ENCODE data around the gene XPR1. TPM values are rescaled to one million over a fixed set of nuclear protein-coding genes. Genes with fewer than 3 reads are reported as not detected.

Gene XPR1
- total RNA-seq, 4 donors from 2014 or later, result 10.0 to 29.7 (median 26.2) TPM

DNA sequence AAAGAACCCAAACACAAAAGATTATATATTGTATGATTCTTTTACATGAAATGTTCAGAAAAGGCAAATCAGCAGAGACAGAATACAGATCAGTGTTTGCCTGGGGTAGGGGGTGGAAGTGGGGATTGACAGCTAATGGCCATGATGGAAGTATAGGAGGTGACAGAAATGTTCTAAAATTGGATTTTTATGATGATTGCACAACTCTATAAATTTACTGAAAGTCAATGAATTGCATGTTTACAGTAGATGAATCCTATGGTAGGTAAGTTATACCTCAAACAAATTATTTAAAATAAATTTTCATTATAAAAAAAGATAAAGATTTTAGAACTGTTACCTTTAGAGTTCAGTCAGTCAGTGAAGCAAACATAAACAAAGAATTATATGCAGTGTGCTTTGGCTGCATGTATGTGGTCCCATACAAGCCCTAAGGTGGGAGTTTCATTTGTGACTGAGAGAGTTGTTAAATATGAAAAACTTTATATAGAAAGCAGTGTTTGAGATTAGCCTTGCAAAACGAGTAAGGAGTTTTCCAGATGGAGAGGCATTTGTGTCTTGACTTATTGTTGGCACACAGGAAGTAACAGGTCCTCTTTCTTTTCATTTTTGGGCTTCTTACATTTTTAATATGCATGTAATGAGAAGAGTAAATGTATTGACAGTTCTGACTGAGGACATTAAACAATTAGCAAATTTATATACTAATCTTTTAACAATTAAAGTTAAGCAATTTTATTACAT is 165.2 kb downstream of the XPR1 start:
- intact Hi-C loops (cut with DNase I; ENCODE audit: low total_unique reads), result no loop called here

DNA sequence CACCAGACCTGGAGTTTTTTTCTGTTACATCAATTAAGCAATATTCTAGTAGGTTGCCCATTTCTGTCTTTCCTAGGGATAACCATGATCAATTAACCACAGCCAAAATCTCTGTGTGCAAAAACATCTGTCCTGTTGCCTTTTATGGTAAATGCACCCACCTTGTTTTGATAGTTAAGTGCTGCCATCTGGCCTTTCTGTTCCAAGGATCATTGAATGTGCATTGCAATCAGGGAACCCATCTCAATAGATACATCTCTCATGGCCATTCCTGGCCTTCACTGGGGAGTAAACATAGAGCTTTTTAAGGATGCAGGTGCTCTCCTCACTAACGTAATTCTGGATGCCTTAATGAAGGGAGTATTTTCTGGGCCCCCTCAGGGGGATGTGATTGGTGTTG is 169.1 kb downstream of the XPR1 start:
- no peaks in the 10 kb centered on the region for H3K4me1 ChIP-seq
- no peak for DNase-seq
- no peaks in the 10 kb centered on the region for H3K9me3 ChIP-seq
- no peaks in the 10 kb centered on the region for H3K27me3 ChIP-seq
- intact Hi-C loops (cut with DNase I; ENCODE audit: low total_unique reads), result no loop called here
- no peaks in the 10 kb centered on the region for H3K36me3 ChIP-seq
- TF ChIP-seq, protein P1, sequence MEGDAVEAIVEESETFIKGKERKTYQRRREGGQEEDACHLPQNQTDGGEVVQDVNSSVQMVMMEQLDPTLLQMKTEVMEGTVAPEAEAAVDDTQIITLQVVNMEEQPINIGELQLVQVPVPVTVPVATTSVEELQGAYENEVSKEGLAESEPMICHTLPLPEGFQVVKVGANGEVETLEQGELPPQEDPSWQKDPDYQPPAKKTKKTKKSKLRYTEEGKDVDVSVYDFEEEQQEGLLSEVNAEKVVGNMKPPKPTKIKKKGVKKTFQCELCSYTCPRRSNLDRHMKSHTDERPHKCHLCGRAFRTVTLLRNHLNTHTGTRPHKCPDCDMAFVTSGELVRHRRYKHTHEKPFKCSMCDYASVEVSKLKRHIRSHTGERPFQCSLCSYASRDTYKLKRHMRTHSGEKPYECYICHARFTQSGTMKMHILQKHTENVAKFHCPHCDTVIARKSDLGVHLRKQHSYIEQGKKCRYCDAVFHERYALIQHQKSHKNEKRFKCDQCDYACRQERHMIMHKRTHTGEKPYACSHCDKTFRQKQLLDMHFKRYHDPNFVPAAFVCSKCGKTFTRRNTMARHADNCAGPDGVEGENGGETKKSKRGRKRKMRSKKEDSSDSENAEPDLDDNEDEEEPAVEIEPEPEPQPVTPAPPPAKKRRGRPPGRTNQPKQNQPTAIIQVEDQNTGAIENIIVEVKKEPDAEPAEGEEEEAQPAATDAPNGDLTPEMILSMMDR (IDR thresholded peaks at IDR 0.05), result no peak
- no peak for TF ChIP-seq POLR2A (IDR thresholded peaks at IDR 0.05)
- H3K27ac ChIP-seq, result no peak overlapping the region
- H3K4me3 ChIP-seq, result no peak overlapping the region

More for the DNA sequence above, 165.2 kb downstream of the XPR1 start:
- no peaks in the 10 kb centered on the region for H3K9me3 ChIP-seq
- no peak overlapping the region for H3K27ac ChIP-seq
- DNase-seq, result no peak
- H3K4me1 ChIP-seq, result no peaks in the 10 kb centered on the region
- no peak overlapping the region for H3K4me3 ChIP-seq
- no peaks in the 10 kb centered on the region for H3K27me3 ChIP-seq
- H3K36me3 ChIP-seq, result no peaks in the 10 kb centered on the region
- TF ChIP-seq POLR2A (IDR thresholded peaks at IDR 0.05), result no peak
- TF ChIP-seq, protein P1 (IDR thresholded peaks at IDR 0.05), result no peak

DNA sequence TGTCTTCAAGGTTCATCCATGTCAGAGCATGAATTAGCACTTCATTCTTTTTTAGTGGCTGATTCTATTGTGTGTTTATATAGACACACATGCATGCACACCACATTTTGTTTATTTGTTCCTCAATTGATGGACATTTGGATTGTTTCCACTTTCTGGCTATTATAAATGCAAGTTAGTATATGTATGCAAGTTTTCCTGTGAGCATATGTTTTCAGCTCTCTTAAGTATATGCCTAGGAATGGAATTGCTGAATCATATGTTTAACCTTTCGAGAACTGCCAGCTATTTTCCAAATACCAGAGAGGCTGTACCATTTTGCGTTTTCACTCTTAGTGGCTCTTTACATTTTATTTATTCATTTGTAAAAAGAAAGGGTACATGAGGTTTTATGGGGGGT is 171.0 kb downstream of the XPR1 start:
- H3K36me3 ChIP-seq, result no peaks in the 10 kb centered on the region
- TF ChIP-seq, protein P1 (IDR thresholded peaks at IDR 0.05), result no peak
- TF ChIP-seq POLR2A (IDR thresholded peaks at IDR 0.05), result no peak
- intact Hi-C loops (cut with DNase I; ENCODE audit: low total_unique reads), result no loop called here

DNA sequence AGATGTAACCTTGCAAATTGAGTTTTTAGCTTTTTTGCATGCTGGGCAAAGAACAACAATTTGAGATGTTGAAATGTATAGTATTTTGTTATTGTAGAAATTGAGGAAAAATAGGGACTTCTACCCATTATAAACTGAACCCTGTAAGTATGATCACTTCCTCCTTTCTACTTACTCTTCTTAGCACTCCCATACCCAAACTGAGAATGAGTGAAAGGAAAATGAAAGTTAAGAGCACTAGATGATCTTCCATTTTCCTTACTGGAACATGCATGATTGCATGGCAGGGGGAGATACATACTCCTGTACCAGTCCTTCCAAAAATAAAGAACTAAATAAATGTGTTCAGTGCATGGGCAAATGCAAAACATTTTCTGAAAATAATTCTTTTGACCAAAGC is 173.5 kb downstream of the XPR1 start:
- H3K27me3 ChIP-seq, result no peaks in the 10 kb centered on the region
- intact Hi-C loops (cut with DNase I; ENCODE audit: low total_unique reads), result no loop called here
- H3K4me3 ChIP-seq, result no peak overlapping the region
- H3K9me3 ChIP-seq, result no peaks in the 10 kb centered on the region
- TF ChIP-seq POLR2A (IDR thresholded peaks at IDR 0.05), result no peak
- TF ChIP-seq, protein P1 (IDR thresholded peaks at IDR 0.05), result no peak
- no peaks in the 10 kb centered on the region for H3K4me1 ChIP-seq
- H3K27ac ChIP-seq, result no peak overlapping the region
- no peaks in the 10 kb centered on the region for H3K36me3 ChIP-seq
- DNase-seq, result no peak

More for the DNA sequence above, 171.0 kb downstream of the XPR1 start:
- Histone ChIP-seq H3K9me3 (no peaks in the 10 kb centered on the region), H3K27me3 (no peaks in the 10 kb centered on the region), H3K27ac (no peak overlapping the region), H3K4me1 (no peaks in the 10 kb centered on the region), H3K4me3 (no peak overlapping the region)
- no peak for DNase-seq

DNA sequence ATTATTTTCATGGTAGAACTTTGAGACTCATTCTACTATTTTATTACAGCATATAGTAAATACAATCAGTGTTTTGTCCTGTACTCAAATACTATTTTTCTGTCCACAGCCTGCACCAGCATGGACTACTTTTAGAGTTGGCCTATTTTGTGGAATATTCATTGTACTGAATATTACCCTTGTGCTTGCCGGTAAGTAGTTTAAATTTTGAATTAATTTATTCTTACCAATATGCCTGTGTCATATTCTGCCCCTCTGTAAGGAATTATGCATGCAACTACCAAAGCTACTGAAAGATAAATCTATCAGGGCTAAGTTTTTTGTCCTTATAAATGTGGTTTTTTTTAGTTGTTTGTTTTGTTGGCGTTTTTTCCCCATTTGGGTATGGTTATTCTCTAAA is 179.5 kb downstream of the XPR1 start:
- no peaks in the 10 kb centered on the region for H3K27me3 ChIP-seq
- no peaks in the 10 kb centered on the region for H3K36me3 ChIP-seq
- intact Hi-C loops (cut with DNase I; ENCODE audit: low total_unique reads), result no loop called here
- H3K4me1 ChIP-seq, result no peaks in the 10 kb centered on the region
- H3K9me3 ChIP-seq, result no peaks in the 10 kb centered on the region
- TF ChIP-seq, protein P1 (IDR thresholded peaks at IDR 0.05), result no peak
- TF ChIP-seq POLR2A (IDR thresholded peaks at IDR 0.05), result no peak
- H3K27ac ChIP-seq, result no peak overlapping the region
- no peak for DNase-seq
- H3K4me3 ChIP-seq, result no peak overlapping the region

All from uterus (tissue), 4 donors.